Bronchial epithelial cell (primary cell): Measurements from ENCODE around the gene PIGX. TPM values are rescaled to one million over a fixed set of nuclear protein-coding genes. Genes with fewer than 3 reads are reported as not detected.

Experiments used
- DNase-seq: peaks from one replicate; pipeline ENCODE4 v3.0.0-alpha.2; 2010; ENCODE audit warnings: low read depth
- FAIRE-seq: peaks from 2 replicates; lab custom pipeline; 2011; peaks lifted over from hg19 to GRCh38; lab: Jason Lieb, UNC
- H3K27me3 ChIP-seq: 2 replicates; pipeline ENCODE4 v1.5.1; 2011; ENCODE audit warnings: low read length; ENCODE audit not compliant: control insufficient read depth, insufficient read depth
- H3K36me3 ChIP-seq: 2 replicates; pipeline ENCODE4 v1.5.1; 2011; ENCODE audit warnings: low read length; ENCODE audit not compliant: control insufficient read depth, insufficient read depth
- H3K4me3 ChIP-seq: 2 replicates; pipeline ENCODE4 v1.5.1; 2011; ENCODE audit warnings: mild to moderate bottlenecking, low read depth, low read length, control low read depth
- CTCF ChIP-seq: IDR thresholded peaks from 2 replicates; pipeline ENCODE4 v1.5.1; 2011; ENCODE audit warnings: mild to moderate bottlenecking, moderate library complexity, low read length, control low read depth, inconsistent platforms; ENCODE audit not compliant: insufficient read depth, severe bottlenecking
- total RNA-seq: library from RNA; depleted of rRNA; stranded (reverse); fragments of >200 nt; gene quantifications from 2 replicates; pipeline ENCODE4 v1.2.1, GENCODE V29; 2014

Gene PIGX
- total RNA-seq, 1 donor from 2014 or later, result 22.4 TPM

GRCh38 chr3:196673632-196674031, 38.5 kb upstream of the PIGX start:
- Histone ChIP-seq H3K27me3 (peaks cover 8% of the 10 kb centered on the region), H3K4me3 (no peak overlapping the region), H3K36me3 (no peaks in the 10 kb centered on the region)
- FAIRE-seq (no peak), DNase-seq (no peak)
- no peak for TF ChIP-seq CTCF

- FAIRE-seq (no peak), DNase-seq (no peak)
- Histone ChIP-seq H3K4me3 (no peak overlapping the region), H3K36me3 (no peaks in the 10 kb centered on the region), H3K27me3 (peaks cover 6% of the 10 kb centered on the region)
- TF ChIP-seq CTCF, result no peak
Measured at GRCh38 chr3:196677353-196677752, 34.8 kb upstream of the PIGX start.

- no peak overlapping the region for H3K4me3 ChIP-seq
- no peak for TF ChIP-seq CTCF
- FAIRE-seq (no peak), DNase-seq (no peak)
- peaks cover 6% of the 10 kb centered on the region for H3K27me3 ChIP-seq
- H3K36me3 ChIP-seq, result no peaks in the 10 kb centered on the region
Measured at GRCh38 chr3:196677931-196678330, 34.2 kb upstream of the PIGX start.

GRCh38 chr3:196684548-196685407, 27.4 kb upstream of the PIGX start:
- TF ChIP-seq CTCF, result peak; percentile 75
- H3K36me3 ChIP-seq, result no peaks in the 10 kb centered on the region
- H3K4me3 ChIP-seq, result no peak overlapping the region
- peak; percentile 28 for DNase-seq
- H3K27me3 ChIP-seq, result no peaks in the 10 kb centered on the region
- FAIRE-seq, result no peak

- no peak for DNase-seq
- Histone ChIP-seq H3K4me3 (no peak overlapping the region), H3K27me3 (no peaks in the 10 kb centered on the region), H3K36me3 (no peaks in the 10 kb centered on the region)
- no peak for FAIRE-seq
- TF ChIP-seq CTCF, result no peak
Measured at GRCh38 chr3:196686436-196686835, 25.7 kb upstream of the PIGX start.
